Mucosa of rectum (tissue), 2 donors: ENCODE measurements around the gene PTGER3.

Source experiments
- H3K27ac ChIP-seq, 2 donors: one replicate each; pipeline ENCODE4 v1.7.0; 2013; ENCODE audit warnings: inconsistent platforms in 2 of 2, low read depth in 2 of 2, low read length in 2 of 2
- H3K27me3 ChIP-seq, 2 donors: one replicate each; pipeline ENCODE4 v1.7.0; 2013; ENCODE audit warnings: low read length in 2 of 2; ENCODE audit not compliant: control insufficient read depth in 2 of 2, insufficient read depth in 2 of 2
- H3K36me3 ChIP-seq, 2 donors: one replicate each; pipeline ENCODE4 v1.7.0; 2013; ENCODE audit warnings: low read length in 2 of 2; ENCODE audit not compliant: control insufficient read depth in 2 of 2, insufficient read depth in 2 of 2
- H3K4me1 ChIP-seq, 2 donors: one replicate each; pipeline ENCODE4 v1.7.0; 2013; ENCODE audit warnings: low read length in 2 of 2, mild to moderate bottlenecking in 1 of 2; ENCODE audit not compliant: control insufficient read depth in 2 of 2, insufficient read depth in 2 of 2
- H3K4me3 ChIP-seq, 2 donors: one replicate each; pipeline ENCODE4 v1.7.0; 2013; ENCODE audit warnings: low read length in 2 of 2
- H3K9ac ChIP-seq, 2 donors: one replicate each; pipeline ENCODE4 v1.7.0; 2013; ENCODE audit warnings: low read length in 2 of 2, low read depth in 1 of 2, mild to moderate bottlenecking in 1 of 2
- H3K9me3 ChIP-seq, 2 donors: one replicate each; pipeline ENCODE4 v1.7.0; 2013; ENCODE audit warnings: low read length in 2 of 2; ENCODE audit not compliant: control insufficient read depth in 2 of 2
- donor health status: healthy.
- donor health status: Normal muscosa, but diverticular disease.

PTGER3 gene

DNA sequence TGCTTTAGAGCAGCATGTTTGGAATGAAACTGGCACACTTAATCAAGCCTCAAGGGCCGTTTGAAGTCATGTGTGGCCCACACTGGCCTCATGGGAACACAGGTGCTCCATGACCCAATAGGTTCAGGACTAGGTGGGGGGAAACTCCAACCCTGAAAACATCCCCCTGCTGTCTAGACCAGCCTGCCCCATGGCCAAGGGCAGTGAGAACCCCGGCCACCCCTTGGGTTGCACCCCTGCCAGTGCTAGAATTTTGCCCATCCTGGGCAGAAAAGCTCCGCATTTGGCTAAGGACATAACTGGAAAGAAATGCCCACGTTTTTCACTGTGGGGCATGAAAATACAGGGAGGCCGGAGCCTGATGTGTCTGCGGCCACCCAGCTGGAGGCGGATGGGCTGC lies 6.1 kb upstream of the PTGER3 start:
- Histone ChIP-seq H3K27me3 (peaks cover 2 to 12% of the 10 kb centered on the region in 2 donors), H3K9me3 (no peaks in the 10 kb centered on the region), H3K9ac (no peak overlapping the region), H3K27ac (no peak overlapping the region), H3K4me3 (no peak overlapping the region), H3K4me1 (no peaks in the 10 kb centered on the region), H3K36me3 (peaks cover 3 to 6% of the 10 kb centered on the region in 2 donors)

DNA sequence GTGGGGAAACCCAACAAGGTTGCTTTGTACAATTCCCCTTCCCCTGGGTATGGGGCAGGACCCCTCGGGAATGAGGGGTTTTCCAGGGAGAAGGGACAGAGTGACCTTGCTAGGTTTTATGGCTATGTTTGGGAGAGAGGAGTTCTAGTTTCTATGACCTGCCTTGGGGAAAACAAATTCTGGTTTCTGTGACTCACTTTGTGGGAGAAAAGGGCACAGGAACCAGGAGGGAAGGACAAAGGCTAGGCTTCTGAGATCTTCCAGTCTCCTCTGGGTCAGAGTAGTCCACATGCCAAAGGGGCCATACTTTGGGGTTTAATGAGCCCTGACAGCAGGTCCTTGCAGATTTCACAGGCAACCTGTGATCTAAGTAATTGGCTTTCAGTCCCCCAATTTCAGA lies 5.5 kb upstream of the PTGER3 start:
- Histone ChIP-seq H3K4me3 (no peak overlapping the region), H3K36me3 (peaks cover 0 to 6% of the 10 kb centered on the region in 2 donors), H3K4me1 (no peaks in the 10 kb centered on the region), H3K27ac (no peak overlapping the region), H3K9ac (no peak overlapping the region), H3K9me3 (no peaks in the 10 kb centered on the region), H3K27me3 (peaks cover 2 to 17% of the 10 kb centered on the region in 2 donors)

DNA sequence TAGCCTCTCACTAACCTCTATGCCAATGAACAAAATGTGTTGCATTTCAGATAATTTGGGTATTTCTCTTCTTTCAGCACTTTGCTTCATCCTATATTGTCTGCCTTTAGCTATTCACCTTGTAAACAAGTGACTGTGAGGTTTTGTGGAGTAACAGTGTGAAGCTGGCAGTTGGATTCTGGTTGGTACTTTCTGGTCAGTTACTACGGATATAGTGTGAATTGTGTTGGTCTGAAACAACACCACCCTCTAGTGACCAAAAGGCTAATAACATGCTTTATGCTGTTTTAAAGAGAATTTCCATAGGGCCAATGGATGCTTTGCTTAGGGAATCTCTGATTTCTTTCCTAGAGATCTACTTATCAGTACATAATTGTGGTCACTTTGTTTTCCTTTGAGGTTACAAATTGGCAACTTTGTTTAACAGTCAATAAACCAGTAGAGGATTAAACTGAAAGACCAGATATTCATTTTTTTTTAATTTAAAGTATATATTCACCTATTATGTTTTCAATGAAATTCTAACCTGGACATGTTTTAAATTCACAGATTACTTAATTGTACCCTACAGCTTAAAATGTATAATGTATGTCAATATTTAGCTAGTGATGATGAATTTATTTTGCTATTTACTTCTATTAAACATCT lies 2.5 kb upstream of the PTGER3 start:
- Histone ChIP-seq H3K27ac (no peak overlapping the region), H3K4me1 (peaks cover 5 to 15% of the 10 kb centered on the region in 2 donors), H3K9ac (no peak overlapping the region), H3K9me3 (no peaks in the 10 kb centered on the region), H3K27me3 (peaks cover 15 to 36% of the 10 kb centered on the region in 2 donors), H3K36me3 (no peaks in the 10 kb centered on the region), H3K4me3 (no peak overlapping the region)

DNA sequence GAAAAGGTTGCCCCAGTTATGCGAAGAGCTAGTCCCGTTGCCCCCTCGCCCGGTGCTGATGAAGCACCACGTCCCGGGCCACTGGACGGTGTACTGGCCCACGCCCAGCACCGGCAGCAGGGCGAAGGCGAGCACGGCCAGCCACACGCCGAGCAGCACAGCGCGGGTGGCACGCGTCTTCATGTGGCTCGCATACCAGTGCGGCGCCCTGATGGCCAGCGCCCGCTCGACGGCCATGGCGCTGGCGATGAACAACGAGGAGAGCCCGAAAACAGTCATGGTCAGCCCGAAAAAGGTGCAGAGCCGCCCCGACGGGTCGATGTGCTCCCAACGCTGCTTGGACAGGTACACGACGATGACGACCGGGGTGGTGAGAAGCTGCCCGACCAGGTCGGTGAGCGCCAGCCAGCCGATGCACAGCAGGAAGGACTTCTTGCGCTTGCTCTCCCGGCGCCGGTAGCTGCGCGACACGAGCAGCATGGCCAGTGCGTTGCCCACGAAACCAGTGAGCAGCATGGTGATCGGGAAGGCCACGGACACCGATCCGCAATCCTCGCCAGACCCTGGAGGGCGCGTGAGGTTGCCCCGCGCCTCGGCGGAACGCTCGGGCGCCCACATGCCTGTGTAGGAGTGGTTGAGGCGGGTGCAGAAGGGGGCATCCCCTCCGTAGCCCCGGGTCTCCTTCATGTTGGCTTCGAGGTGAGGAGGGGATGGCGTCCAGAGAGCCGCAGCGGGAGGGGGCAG lies 553 bp downstream of the PTGER3 start:
- H3K27me3 ChIP-seq, result peaks cover 15 to 36% of the 10 kb centered on the region in 2 donors
- peak overlapping the region; percentile 64 to 65 for H3K4me3 ChIP-seq
- no peak overlapping the region for H3K9ac ChIP-seq
- H3K36me3 ChIP-seq, result no peaks in the 10 kb centered on the region
- H3K9me3 ChIP-seq, result no peaks in the 10 kb centered on the region
- peaks cover 5 to 15% of the 10 kb centered on the region in 2 donors for H3K4me1 ChIP-seq
- H3K27ac ChIP-seq, result no peak overlapping the region

DNA sequence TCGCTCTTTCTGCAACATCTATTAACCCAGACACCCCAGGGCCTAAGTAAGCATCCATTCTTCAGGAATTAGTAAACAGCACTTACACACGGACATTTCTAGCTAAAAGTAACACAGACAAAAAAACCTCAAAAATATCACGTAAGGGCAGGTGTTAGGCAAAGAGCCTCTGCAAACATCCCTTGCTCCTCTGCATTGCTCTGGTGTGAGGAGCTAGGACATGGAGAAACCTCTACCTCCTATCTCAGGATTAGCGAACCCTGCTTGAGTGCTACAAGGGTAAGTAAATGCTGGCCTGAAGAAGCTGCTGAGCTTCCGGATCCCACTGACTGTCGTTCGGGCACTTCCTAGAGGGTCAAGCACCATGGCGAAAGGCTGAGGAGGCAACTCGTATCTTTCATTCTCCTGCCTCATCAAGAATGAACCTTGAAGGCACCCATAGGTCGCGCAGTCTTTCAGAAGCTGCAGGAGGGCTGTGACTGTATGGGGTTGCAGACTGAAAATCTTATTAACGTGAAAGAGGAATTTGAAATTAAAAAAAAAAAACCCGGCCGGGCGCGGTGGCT lies 2.1 kb downstream of the PTGER3 start:
- Histone ChIP-seq H3K27me3 (peaks cover 15 to 33% of the 10 kb centered on the region in 2 donors), H3K36me3 (no peaks in the 10 kb centered on the region), H3K4me1 (peaks cover 5 to 15% of the 10 kb centered on the region in 2 donors), H3K4me3 (no peak overlapping the region), H3K9ac (no peak overlapping the region), H3K27ac (no peak overlapping the region), H3K9me3 (no peaks in the 10 kb centered on the region)

DNA sequence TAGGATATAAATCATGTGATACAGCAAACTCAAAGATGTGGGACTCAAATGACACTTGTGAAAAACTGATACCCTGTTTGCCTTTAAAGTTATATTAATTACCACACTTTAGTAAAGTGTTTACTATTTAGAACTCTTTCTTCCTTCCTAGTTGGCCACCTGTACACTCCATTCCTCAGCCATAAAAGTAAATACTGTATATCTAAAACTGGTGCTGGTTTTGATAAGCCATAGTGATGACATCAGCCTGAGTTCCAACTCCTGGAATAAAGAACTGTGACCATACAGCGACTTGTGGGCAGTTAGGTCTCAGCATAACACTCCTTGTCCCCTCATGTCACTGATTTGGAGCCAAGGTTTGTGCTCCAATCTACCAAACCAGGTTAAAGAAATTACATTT lies 2.8 kb downstream of the PTGER3 start:
- no peaks in the 10 kb centered on the region for H3K36me3 ChIP-seq
- peak overlapping the region in 1 of 2 donors; percentile 6 for H3K4me3 ChIP-seq
- H3K4me1 ChIP-seq, result peaks cover 5 to 15% of the 10 kb centered on the region in 2 donors
- H3K9me3 ChIP-seq, result no peaks in the 10 kb centered on the region
- H3K27ac ChIP-seq, result no peak overlapping the region
- no peak overlapping the region for H3K9ac ChIP-seq
- peaks cover 14 to 31% of the 10 kb centered on the region in 2 donors for H3K27me3 ChIP-seq

DNA sequence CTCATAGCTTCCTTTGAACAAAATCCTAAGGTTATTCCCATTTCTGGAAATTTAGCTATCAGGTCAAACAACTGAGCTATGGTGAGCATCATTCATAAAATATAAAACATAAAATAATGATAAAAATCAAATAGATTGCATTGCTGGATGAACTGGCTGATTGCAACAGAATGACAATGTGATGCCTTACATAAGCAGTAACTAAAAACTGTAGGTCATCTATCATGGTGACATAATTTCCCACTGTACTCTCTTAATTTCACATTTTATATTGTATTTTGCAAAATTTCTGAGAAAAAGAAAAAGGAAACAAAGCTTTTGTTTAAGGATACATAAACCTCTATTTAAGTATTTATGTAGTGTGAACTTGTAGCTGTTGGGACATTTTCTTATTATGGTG lies 4.6 kb downstream of the PTGER3 start:
- no peak overlapping the region for H3K27ac ChIP-seq

DNA sequence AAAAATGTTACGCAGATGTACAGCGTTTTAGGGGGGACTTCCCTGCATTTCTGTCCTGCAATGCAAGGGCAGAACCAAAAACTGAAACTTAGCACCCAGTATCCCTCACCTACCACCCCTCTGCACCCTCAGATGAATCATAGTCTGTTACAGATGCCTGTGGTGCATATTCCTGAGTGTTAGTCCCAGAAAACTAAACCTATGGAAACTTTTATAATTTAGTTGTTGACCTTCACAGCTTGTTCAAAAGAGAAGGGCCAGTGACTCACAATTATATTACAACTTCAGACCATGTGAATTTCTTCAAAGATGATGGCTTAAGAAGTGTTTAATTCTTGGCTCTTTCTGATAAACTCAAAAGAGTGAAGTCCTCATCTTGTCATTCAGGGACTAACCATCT lies 5.8 kb downstream of the PTGER3 start:
- peaks cover 0 to 4% of the 10 kb centered on the region in 2 donors for H3K4me1 ChIP-seq
- no peak overlapping the region for H3K4me3 ChIP-seq
- no peak overlapping the region for H3K9ac ChIP-seq
- no peaks in the 10 kb centered on the region for H3K9me3 ChIP-seq
- H3K27me3 ChIP-seq, result peaks cover 6 to 7% of the 10 kb centered on the region in 2 donors
- H3K27ac ChIP-seq, result no peak overlapping the region
- H3K36me3 ChIP-seq, result no peaks in the 10 kb centered on the region

More for the DNA sequence above, 4.6 kb downstream of the PTGER3 start:
- no peak overlapping the region for H3K9ac ChIP-seq
- H3K4me1 ChIP-seq, result peaks cover 5 to 15% of the 10 kb centered on the region in 2 donors
- H3K9me3 ChIP-seq, result no peaks in the 10 kb centered on the region
- no peaks in the 10 kb centered on the region for H3K36me3 ChIP-seq
- peaks cover 13 to 18% of the 10 kb centered on the region in 2 donors for H3K27me3 ChIP-seq
- no peak overlapping the region for H3K4me3 ChIP-seq

DNA sequence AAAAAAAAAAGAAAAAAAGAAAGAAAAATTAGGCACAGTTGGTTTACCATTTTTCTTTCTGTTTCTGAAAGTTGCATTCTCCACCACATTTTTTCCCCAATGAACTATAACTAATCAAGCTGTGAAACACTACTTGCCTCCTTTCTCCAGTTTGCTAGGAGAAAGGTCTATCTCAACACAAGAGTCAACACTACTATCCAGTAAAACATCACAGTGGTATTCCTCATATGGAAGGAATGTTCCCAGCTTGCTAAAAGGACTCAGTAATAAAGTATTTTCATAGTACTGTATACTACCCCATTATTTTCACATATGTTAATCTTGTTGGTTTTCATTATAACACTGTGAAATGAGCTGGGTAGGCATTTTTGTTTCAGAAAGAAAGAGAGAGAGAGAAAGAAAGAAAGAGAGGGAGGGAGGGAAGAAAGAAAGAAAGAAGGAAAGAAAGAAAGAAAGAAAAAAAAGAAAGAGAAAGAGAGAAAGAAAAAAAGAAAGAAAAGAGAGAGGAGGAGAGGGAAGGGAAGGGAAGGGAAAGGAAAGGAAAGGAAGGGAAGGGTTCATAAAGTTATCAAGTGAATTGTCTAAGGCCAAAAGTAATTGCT lies 7.9 kb downstream of the PTGER3 start:
- Histone ChIP-seq H3K4me1 (no peaks in the 10 kb centered on the region), H3K27ac (no peak overlapping the region), H3K36me3 (no peaks in the 10 kb centered on the region), H3K4me3 (no peak overlapping the region), H3K9ac (no peak overlapping the region), H3K9me3 (no peaks in the 10 kb centered on the region), H3K27me3 (no peaks in the 10 kb centered on the region)

DNA sequence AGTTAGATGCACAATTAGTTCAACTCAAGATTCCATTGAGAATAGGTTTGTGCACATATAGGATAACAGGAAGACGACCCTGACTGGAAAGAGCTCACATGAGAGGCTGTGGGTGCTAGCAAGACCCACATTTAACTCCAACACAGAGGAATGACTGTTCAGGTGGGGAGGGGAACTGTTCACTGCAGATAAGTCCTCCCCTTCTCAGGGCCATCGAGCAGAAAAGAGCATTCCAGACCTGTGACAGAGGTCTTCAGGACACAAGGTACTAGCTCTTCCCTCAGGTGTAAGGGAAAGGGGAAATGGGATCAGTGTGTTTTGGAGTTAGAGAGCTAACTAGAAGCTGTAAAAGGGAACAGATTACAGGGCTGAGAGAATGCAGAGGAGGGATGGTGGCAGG lies 8.7 kb downstream of the PTGER3 start:
- H3K27ac ChIP-seq, result no peak overlapping the region
- no peaks in the 10 kb centered on the region for H3K4me1 ChIP-seq
- H3K27me3 ChIP-seq, result no peaks in the 10 kb centered on the region
- H3K36me3 ChIP-seq, result no peaks in the 10 kb centered on the region
- no peak overlapping the region for H3K9ac ChIP-seq
- no peak overlapping the region for H3K4me3 ChIP-seq
- no peaks in the 10 kb centered on the region for H3K9me3 ChIP-seq
